Stimulated activated naive CD4-positive, alpha-beta T cell (primary cell): ENCODE measurements around the gene TBC1D5.
"Not testable (repeated sequence)": the region's sequence is repeated elsewhere in the genome, so short reads cannot be mapped to it uniquely, and the experiment has no call there.

Experiments used
- DNase-seq, 6 experiments: peaks; one replicate each; lab custom pipeline; 2025; lab: John Stamatoyannopoulos, UW

TBC1D5 gene

DNA sequence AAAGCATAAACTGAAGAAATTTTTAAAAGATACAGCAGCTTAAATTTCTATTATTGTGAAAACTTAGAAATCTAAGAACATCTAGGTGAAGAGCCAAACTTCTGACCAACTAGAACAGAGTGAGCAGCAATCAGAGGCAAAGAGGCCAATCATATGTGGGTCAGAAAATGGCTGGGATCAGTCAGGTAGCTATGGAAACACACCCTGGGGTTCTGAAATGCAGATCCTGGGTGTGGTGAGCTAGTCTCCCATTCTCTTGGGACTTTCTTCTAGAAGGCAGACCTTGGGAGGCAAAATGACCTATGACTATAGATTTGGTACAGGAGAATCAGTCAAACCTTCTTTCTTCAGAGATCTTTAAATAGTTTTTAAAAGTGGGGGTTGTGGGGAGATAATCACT is 385.8 kb downstream of the TBC1D5 start:
- DNase-seq = no peak

DNA sequence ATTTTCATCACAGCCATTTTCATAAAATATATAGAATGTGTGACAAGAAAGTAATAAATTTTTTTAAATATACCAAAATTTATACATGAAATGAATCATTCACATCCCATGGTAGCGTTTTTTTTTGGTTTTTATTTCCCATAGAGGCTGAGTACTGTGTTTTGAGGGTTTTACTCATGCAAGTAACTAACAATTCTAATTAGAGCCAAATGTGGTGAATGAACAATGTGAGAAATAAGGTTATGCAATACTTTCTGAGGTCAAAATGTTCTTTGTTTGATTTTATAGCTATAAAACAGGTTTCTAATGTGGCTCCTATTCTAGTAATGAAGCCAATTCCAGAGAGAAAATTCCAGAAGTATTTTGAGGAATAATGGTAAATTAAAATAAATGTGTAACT is 386.8 kb downstream of the TBC1D5 start:
- DNase-seq = no peak

DNA sequence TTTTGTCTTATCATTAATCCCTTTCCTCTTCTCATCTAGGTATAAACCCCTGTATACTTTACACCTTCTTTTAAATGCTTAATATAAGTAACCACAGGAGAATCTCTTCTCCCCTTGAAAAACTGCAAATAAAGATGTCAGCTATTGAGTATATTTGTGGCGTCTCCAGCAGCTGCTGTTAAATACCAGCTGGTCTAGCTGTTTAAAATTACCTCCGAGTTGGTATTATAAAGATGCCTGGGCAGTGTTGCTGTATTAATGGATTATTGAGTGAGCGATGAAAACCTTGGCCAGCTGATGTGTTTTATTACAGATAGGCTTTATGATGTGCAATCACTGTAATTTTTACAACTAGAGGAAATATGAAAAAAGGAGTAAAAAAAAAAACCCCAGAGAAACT is 388.1 kb downstream of the TBC1D5 start:
- no peak for DNase-seq

DNA sequence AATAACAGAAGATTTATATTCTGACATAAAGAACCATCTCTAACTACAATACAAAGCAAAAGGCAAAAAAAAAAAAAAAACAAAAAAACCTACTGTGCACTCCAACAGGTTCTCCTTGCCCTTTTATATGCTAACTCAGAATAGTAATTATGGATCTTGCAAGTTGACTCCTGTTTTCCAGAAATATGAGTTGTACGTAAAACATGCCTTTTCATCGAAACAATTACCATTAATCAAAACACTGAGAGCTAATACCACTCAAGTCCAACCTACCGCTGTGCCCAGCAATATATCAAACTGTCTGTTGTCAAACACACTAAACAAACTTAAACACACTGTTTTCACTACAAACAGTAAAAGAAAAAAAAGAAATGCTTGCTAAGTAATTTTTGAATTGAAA is 389.8 kb downstream of the TBC1D5 start:
- no peak for DNase-seq

DNA sequence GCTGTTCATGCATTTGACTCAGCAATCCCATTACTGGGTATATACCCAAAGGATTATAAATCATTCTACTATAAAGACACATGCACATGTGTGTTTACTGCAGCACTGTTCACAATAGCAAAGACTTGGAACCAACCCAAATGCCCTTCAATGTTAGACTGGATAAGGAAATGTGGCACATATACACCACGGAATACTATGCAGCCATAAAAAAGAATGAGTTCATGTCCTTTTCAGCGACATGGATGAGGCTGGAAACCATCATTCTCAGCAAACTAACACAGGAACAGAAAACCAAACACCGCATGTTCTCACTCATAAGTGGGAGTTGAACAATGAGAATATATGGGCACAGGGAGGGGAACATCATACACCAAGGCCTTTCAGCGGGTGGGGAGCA is 391.2 kb downstream of the TBC1D5 start:
- DNase-seq = not testable (repeated sequence)

DNA sequence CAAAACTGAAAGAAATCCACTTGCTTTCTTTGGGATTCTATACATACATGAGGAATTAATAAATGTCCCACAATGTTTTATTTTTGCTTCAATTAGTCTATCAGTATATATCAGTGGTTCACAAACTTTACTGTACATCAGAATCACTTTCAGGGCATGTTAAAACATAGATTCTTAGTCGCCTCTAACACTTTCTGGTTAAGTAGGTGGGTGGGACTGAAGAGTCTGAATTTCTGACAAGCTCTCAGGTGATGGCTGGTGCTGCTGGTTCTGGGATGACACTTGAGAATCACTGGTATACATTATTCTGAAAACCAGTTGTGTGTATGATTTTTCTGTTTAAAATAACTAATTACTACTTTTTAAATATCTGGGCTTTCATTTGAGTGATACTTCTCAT is 393.3 kb downstream of the TBC1D5 start:
- no peak for DNase-seq

DNA sequence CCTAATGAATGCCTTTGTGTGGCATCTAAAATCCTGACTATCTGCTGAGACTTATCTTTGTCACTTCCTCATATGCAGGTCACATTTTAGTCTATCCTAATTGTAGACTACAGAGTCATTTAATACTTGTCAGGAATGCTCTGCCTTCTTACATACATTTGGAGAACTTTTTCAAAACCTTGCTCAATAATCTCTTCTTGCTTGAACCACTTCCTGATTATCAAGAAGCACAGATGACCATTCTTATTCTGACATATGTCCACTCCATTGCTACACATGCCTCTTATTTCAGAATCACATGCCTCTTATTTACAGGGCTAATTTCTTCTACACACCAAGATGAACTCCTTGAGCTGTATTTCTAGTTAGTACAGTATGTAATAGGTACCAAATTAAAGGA is 400.3 kb downstream of the TBC1D5 start:
- no peak for DNase-seq

DNA sequence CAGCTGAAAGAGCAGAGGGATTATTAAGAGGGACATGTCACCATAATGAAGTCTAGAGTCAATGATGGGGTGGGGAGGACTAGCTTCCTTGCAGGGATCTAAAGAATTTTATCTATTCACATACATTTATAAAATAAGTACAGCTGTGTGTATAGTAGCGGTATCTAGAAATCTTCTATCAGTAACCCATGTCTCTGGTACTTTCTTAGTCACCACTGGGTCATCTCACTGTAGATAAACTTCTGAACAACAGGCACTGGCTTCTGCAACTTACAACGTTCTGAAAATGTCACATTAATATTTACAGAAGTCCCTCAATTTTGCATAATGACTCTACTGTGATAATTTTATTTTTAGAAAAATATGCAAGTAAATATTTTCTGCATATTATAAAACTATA is 401.7 kb downstream of the TBC1D5 start:
- no peak for DNase-seq

DNA sequence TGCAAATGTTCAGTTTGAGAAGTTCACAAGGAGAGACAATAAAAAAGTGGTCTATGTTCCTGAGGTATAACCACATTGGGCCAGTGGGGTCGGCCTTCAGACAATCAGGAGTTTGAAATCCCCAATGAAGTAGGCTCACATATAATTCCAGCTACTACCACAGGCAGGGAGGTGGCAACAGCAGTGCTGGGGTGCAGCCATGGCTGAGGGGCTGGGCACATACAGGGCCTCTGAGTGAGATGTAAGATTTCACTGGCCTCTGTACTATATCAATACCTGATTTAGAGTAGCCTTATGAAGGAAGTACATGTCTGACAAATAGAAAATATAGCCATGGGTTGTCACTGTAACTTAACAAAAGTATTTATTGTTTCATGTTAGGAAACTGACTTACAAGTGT is 402.2 kb downstream of the TBC1D5 start:
- DNase-seq = no peak

DNA sequence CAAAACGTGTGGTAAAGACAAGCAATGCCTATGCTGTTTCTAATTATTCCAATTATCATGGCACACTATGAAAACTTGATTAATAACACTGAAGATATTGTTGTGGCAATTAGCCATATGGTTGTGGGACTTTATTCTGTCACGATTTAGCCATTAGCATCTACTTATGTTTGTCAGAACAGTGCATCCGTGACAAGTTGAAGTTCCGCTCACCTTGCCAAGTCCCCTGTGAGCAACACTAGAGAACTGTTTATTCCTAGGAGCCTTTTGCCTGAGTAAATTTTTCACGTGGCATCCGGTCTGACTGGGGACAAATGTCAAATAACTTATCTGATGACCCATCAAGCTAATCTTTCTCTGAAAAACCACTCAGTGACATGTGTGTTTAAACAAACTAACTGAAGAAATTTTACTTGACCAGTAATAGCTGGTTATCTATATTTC is 403.3 kb downstream of the TBC1D5 start:
- DNase-seq = no peak

DNA sequence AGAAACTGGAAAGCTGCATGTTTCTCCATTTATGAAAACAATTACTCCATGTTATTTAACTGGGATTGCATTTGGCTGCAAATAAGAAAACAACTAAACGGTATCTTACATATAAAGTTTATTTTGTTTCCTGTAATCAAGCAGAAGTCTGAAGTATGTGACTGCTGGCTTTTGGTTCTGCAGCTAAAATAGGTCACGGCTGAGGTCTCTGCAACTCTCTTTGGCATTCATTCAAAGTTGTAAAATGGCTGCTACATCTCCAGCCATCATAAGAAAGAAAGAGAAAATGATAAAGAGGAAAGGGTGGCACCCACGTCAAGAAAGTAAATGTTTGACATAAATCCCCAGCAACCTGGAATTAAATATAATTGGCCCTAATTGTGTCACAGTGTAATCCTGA is 406.1 kb downstream of the TBC1D5 start:
- no peak for DNase-seq

DNA sequence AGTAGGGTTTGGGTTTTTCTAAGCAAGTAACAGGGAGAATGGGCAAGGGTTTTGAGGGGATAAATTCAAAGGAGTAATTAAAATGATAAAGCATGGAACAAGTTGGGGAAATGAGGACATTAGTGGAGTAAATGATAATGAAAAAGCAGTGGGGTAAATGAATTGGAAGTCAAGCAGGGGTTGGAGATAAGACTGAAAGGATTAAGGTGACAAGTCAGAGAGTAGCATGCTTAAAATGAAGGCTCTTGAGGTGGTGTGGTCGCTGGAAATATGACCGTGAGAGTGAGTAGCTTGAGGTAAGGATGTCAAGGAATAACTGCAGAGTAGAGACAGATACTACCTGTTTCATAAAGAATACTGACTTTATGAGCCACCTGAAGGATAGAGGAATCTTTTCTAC is 408.5 kb downstream of the TBC1D5 start:
- no peak for DNase-seq

DNA sequence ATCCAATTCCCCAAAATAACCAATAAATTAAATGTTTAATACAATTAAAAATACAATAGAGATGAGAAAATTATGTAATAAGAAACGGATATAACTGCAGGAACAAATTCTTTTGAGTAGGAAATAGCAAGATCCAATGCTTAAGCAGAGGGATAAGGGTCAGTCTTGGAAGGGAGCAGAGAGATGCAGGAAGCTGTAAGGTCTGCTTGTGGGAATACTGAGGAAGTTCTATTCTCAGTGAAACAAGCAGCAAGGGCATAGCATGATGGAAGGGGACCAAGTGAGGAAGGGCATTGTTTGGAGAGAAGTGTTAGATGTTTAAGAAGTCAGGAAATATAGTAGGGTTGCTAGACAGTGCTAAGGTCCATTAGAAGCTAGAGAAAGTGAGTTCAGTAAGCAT is 409.0 kb downstream of the TBC1D5 start:
- DNase-seq = no peak

DNA sequence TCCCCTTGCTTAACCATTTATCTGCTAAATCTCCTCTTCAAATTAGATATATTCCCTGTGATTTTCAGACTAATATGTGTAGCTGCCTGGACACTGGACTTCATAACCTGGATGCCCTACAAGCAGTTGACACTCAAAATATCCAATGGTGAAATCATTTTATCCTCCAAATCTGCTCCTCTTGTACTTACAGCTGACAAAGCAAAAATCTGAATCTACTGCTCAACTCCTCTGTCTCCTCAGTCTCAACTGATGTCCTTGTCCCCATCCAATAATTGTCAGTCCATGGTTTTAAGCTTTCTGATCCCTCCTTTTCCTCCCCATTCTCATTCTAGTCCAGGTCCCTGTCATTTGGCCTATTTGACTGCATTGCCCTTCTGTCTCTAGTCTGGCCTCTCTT is 411.8 kb downstream of the TBC1D5 start:
- DNase-seq = no peak

DNA sequence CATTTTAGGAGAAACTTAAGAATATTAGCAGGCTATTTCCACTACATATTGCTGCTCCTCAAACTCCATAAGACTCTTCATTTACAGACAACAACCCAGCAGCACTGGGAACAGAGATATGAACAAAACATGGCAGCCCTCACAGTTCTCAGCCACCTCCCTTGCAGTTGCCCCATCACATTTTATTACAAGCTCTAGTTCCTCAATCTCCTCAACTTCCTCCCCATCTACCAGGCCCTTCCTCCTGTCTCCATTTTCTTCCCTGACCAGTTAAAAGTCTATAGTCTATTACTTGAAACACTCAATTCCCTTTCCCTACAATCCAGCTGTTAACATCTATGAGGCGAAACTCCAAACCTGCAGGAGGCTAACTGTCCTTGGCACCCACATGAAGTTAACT is 412.5 kb downstream of the TBC1D5 start:
- no peak for DNase-seq

DNA sequence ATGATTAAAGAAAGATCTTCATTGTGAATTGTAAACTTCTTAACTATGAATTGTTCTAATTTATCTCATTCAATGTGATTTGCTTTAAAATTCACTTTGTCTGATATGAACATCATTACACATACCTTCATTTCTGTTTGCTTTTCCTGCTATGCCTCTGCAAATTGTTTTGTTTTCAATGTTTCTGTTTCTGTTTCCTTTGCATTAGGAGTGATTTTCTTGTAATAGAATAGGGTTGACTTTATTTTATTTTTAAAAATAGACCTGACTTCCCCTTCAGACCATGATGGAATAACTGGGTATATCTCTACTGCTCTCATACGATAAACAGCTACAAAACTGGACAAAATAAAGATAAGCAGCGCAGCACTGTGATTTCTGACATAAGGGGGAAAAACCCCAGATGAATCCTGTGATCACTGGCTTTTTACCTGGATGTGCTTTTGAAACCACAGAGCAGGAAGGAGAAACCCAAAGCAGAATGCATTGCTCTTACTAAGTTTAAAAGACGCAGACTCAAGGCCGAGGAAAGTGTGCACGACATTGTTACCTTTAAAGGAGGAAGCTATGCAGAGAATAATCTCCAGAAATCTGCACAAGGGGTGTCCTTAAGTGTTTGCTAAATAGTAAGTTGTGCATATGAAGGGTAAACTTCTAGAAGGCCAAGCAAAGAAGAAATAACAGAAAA is 420.2 kb downstream of the TBC1D5 start:
- DNase-seq = peak in 2 of 6 experiments; percentile 10 to 17

DNA sequence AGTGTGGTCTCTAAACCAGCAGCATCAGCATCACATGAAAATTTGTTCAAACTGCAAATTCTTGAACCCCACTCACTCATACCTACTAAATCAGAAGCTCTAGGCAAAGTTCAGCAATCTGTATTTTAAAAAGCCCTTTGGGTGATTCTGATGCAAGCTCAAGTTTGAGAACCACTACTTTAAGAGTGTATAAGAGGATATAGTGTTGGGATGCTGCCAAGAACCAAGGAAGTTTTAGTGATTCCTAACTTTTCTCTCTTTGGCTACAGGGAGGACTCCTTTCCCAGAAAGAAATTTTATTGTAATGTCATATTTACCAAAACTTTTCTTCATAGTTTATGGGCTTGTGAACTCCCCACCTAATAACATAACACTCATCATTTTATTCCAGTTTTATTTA is 422.2 kb downstream of the TBC1D5 start:
- no peak for DNase-seq

DNA sequence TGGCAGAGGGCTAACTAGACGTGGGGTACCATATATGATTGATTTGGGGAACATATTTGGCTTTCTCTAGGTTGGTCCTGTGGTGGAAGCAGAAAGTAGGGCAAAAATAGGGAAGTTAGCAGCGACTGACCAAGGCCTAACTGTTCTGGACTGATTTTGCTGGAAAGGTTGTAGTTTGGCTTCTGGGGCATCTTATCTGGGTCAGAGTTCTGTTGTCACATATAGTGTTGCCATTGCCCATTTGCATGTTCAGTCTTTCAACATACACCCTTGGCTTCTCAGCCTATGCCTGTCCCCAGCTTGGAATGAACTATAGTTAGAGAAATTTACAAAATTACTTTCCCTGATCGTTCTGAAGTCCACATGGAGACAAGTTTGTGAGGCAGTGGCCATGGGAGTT is 426.5 kb downstream of the TBC1D5 start:
- no peak for DNase-seq

DNA sequence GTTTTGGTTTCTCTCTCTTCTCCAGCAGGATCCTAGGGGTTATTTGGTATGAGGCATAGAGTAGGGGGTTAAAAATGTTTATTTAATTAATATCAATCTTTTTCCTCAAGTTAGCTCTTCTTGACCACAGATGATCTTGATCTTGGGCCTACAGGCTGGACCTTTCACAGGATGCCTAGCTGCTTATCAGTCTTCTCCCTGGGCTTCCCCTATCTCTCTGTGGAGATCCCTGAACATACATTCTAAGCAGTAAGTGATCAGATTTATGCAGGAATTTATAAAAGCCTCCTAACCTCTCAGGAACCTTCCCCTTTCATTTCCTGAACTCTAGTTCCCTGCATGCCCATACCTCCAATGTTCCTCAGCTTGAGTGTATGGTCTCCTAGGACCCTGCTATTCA is 428.3 kb downstream of the TBC1D5 start:
- DNase-seq = no peak

DNA sequence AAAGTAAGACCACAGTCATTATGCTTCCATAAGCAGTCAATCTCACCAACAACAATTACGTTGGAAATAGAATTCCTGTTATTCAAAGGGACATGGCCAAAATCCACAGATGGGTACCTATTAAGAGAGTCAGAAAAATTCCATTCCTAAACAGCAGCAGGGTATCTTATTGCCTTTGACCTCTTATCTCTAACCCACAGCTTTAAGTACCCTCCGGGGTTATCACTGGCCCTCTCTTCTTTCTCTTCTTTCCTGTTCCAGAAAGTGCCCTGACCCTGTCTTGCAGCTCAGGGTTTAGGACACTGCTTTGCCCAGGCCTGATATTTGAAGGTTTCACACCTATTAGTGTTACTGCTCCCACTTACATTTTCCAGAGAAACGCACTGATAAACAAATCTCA is 428.7 kb downstream of the TBC1D5 start:
- DNase-seq = no peak

DNA sequence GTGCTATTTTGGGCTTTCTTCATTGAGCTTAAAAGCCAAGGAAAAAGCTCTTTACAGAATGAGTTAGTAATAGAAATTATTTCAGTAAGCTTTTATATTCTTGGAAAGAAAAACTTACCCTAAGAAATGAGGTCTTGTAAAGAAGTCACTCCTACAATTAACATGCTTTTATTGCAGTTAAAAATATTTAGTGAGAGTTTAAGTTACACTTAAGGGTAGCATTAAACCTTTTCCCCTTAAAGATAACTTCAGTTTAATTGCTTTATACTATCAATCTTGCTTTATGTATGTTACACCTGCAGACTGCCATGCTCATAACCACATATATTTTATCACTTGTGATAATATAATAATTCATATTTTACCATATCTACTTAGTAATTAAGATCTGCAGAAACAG is 431.4 kb downstream of the TBC1D5 start:
- DNase-seq = no peak

DNA sequence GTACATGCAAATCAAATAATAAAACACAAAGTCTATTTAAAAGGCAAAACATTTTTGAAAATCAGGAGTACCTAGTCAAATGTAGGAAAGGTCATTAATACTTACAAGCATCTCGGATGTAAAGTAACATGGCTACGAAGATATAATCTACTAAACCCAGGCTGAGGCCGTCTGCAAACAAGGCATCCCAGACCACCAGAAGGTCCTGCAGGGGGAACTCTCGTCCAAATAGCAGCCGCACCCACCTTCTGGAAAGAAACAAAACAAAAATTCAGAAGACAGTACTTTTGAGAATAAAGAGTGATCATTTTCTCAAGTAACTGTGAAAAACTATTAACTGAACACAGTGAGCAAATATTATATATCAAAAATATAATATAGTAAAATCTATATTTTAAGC is 434.5 kb downstream of the TBC1D5 start:
- no peak for DNase-seq

DNA sequence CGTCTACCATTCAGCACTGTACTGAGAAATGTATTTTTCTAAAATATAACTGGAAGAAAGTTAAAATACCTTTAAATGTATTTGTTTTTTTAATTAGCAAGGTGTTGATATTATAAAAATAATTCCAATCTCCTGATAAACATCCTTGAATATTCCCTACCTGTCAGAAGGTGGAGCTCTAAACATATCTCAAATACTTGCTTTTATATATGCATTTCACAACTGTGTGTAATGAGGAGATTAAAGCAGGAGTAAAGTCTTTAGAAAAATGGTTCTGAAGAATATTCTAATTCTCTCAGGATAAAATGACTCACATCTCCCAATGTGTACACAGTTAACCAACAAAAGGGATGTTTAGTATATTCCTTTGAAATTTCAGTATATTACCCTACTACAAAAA is 434.9 kb downstream of the TBC1D5 start:
- no peak for DNase-seq

DNA sequence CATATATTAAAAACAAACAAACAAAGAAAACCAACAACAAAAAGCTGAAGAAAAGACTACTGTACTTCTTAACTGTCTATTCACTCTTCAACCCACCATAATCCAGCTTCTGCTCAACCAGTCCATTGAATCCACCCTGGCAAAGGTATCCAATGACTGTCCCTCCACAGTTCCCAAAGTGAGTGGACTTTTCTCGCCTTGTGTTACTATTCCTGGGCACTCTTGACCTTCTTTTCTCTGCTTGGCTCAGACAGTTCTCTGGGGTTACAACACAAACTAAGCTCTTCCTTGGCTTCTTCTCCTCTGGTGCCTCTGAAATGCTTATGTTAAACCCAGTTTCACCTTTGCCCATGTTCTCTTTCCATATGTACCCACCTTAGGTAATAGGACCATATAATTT is 437.5 kb downstream of the TBC1D5 start:
- no peak for DNase-seq

DNA sequence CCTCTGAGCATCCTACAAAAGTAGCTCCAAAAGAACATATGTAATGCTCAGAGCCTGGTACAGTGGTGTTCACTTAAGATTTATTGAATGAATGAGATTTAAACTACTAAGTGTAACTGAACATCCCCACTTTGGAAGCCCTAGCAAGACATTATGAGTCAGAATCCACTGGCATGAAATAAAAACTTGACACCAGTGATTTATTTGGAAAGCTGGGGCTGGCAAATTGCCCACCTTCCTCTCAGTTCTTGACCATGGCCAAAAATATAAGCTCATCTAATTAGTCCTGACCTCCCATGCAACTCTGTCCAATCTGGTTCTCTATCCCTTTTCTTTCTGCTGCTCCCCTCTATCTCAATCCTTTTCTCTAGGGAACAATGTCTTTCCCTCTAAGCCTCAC is 439.7 kb downstream of the TBC1D5 start:
- DNase-seq = no peak
